GM19025 (cell line): ENCODE data around the gene CFAP20DC.
"Not testable (repeated sequence)": the region's sequence is repeated elsewhere in the genome, so short reads cannot be mapped to it uniquely, and the experiment has no call there.

Experiments used
- ATAC-seq: cut with Tn5 transposase; IDR thresholded peaks from one replicate; pipeline ENCODE4 v1.9.1; 2021; ENCODE audit warnings: mild to moderate bottlenecking, low read depth, moderate library complexity; ENCODE audit not compliant: unreplicated experiment

The CFAP20DC gene

DNA sequence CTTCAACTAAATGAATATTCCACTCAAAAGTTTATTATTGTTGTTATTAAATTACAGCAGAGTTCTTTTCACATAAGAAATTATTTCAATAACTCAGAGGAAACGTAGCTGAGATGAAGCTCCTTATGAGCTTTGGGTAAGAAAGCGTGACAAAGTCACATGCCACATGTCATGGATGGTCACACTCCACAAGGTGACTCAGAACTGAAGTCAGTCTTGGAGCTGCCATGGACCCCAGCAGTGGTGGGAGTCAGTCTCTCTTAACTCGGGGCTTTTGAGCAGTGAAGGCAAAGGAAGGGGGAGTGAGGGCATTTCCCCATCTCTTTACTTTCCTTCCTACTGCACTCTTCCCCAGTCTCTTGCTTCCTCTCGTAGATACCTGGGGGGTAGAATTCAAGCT lies 295.8 kb downstream of the CFAP20DC start:
- ATAC-seq, result peak; percentile 51

DNA sequence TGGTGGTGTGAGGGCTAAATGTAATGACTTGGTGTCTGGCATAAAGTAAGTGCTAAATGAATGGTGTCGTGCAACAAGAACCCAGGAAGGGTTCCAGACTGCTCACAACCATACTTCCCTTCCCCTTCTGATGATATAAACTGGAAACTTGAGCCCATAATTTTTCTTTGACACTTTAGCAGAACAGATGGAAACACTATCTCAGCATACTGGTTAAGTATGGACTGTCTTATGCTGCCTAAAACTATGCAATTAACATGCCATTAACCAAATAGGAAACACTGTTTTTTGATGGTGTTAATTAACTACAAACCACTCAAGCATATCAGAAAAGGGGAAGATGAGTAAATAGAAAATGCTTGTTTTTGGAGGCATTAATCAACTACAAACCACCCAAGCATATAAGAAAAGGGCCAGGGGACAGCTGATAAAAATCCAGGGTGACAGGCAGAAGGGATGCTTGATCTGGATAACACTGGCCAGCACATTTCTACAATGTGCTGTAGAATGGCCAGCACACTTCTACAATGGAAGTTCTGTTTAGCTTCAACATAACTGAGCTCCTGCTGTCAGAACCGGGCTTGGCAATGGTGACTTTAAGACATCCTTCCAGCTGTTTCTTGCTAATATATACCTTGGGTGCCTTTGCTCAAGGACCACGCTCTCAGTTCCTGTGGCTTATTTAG lies 297.8 kb downstream of the CFAP20DC start:
- ATAC-seq, result no peak

DNA sequence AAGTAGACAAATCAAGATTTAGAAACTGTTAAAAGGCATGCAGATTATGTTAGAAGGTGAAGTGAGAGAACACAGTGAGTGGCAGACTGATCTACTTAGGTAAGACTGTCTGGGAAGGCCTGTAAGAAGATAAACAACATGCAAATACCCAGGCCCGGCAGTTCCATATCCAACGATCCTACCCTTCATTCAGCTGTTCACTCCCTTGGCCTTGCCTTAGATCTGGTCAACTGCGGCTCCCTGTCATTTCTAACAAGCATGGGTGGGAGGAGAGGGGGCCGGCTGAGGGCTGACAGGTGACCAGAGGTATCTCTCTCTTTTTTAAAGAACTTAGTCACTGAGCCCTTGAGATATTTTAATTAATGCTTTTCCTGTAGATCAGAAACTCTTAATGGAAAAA lies 298.6 kb downstream of the CFAP20DC start:
- no peak for ATAC-seq

DNA sequence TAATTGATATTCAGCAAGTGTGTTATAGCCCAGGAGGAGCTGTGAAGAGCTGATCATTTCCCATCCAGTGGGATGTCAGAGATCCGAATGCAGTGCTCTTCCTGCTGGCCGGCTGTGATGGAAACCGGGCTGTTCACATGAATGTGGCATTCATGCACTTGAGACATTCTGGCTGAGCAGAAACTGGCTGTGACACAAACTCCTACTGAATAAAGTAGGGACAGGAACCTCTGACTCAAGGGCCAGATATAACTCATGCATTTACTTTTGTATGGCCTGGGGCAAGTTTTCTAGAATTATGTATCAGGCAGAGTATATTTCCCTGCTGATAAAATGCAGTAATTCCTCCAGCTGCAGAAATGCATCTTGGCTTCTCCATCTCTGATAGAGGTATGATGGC lies 299.9 kb downstream of the CFAP20DC start:
- no peak for ATAC-seq

DNA sequence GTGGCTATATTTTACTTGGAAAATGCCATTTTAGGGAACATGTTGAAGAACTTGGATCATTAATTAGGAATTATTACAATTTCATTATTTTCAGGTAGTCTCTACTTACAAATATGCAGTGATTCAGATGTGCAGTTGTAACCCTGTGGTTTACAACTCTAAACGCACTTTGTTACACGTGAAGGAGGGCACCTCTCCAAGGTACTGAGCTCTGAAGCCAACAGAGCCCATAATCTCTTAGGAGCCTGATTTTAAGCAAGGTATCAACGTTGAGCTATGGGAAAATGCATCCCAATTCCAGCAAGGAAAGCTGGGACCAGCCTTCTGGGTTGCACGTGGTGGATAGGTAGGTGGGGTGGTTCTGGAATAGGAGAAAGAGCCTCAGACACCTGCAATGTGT lies 301.8 kb downstream of the CFAP20DC start:
- no peak for ATAC-seq

DNA sequence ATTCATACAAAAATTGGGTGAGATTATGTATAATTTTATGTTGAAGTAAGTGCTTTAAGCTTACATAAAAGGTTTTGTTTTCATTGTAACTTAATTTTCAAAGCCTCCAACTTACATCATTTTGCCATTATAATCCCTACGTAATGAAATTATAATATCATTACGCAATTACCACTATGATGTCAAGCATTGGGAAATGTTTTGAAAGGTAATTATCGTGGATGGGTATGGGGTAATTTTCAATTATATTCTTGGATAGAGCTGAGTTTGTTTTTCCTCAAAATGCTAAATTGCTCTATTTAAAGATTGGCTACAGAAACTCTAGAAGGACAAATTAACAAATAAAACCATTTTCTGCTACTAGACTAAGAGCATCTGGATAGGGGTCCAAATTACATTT lies 303.1 kb downstream of the CFAP20DC start:
- no peak for ATAC-seq

DNA sequence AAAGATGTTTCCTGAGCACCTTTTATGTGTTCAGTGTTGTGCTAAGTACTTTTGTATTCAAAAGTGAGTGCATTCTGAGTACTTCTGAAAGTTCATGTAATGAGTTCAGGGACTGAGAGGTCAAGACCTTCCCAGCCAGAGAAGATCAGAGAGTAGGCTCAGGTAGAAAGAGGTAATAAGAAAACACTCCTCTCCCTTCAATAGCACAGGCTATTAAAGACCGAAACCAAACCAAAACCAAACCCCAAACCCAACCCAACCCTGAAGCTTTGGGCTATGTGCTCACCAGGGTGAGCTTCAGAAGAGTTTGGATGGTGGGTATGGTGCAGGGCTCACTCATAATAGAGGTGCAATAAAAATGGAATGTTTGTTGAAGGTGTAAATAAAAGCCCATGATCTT lies 306.5 kb downstream of the CFAP20DC start:
- ATAC-seq, result no peak

DNA sequence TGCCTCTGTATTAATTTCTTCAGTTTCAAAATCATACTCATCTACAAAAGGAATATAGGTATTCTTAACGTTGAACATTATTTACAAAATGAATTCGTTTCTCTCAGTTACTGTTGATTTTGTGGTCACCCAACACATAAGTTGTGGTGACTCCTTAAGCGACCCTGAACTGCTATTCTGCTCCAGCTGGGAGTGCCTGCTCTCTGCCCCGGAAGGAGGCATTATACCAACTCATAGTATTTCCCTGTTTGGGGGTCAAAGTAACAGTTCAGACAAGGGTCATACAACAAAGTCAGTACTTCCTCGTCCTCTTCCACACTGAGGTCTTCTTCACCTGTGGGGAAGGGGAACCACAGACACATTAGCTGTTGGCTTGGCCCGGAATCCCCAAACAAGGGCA lies 307.6 kb downstream of the CFAP20DC start:
- no peak for ATAC-seq

DNA sequence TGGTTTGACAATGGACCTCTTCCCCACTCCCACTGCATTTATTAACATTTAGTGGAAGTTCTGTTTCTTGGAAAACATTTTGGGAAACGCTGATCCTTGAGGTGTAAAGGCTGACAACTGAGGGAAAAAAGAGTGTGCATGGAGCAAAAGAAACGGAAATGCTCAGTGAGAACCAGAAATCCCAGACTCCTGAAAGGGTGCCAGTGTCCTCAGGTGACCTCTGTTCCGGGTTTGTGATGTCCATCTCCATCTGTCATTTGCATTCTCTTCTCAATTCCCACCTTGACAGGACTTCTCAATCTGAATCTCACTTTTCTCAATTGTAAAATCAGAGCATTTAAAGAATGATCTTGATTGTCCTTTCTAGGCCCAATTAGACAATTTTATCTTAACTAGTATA lies 312.2 kb downstream of the CFAP20DC start:
- no peak for ATAC-seq

DNA sequence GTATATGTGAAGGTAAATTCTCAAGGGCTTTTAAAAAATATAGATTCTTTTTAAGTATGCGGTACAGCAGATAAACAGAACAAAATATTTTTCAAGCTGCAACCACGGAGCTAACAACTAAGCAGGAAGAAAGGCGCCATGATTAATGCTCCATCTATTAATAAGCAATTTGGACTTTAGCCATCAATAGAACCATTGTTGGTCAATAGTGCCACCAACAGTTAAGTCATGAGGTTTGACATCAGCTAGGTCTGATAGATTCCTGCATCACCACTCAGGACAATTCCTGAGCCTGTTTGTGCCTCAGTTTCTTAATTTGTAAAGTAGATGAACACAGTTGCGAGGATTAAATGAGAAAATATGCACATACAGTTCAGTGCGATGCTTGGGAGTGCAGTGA lies 318.2 kb downstream of the CFAP20DC start:
- no peak for ATAC-seq

DNA sequence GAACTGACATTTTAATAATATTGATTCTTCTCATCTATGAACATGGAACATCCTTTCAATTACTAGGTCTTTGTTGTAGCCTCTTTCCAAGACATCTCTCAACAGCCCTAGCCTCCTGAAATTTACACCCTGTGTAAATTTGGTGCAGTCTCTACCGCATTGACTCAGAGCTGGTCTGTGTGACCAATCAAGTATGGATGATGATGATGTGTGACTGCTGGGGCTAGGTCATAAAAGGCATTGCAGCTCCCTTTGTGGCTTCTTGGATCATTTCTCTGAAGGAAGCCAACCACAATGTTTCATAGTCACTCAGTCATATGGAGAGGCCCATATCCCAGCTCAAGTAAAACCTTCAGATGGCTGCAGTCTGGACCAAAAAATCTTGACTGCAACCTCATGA lies 321.1 kb downstream of the CFAP20DC start:
- no peak for ATAC-seq

DNA sequence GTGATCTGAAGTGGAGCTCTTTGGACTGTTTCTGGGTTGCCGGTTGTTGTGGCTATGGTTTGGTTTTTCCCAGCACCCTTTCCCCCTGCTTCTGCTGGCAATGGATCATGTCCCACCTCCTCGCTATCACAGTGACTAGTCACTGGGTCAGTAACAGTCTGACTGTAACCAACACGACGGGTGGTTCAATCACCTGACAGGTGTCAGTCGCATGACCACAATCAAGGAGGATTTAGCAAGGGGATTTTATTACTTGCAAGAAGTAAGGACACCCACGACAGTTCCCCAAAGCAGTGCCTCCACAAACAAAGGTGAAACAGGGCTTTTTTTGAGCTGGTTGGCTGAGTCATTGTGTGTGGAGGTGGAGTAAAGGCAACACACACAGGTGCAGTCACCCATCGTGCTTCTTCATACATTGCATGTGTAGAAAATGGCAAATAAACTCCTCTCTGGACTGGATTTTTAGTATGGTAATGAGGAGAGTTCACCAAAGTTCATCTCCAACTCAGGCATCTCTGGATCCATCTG lies 324.4 kb downstream of the CFAP20DC start:
- no peak for ATAC-seq

DNA sequence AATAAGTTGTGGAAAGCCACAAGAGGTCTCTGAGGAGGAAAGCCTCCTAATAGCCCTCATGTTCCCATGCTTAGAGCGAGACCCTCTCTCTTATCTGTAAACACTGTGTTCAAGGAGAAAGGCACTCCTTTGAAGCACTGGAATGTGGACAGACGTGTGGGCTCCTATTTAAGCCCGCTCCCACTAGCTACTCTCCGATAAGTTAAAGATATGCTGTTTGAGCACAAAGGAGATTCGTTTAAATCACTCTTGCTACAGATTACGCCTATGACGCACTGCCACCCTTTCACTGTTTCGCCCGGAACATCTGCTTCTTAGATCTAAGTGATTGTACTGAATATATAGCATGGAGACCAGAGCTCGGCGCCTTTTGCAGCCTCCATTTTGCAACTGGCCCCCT lies 325.5 kb downstream of the CFAP20DC start:
- ATAC-seq, result no peak

DNA sequence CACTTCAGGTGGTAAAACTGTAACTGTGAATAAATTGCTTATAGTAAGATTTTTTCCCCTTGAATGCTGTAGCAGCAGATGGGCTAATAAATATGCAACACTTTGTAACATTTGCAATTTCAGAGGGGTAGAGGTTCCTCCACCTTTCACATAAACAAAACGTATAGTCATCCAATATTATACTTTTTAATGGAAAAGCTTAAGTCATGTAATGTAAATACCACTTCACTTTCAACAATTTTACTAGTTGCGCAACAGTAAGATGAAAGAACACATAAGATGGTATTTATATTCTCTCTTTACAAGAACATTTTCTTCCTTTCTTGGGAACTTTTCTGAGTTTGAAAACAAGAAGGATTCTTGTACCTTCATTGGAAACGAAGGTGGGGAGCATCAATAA lies 326.7 kb downstream of the CFAP20DC start:
- ATAC-seq, result no peak

DNA sequence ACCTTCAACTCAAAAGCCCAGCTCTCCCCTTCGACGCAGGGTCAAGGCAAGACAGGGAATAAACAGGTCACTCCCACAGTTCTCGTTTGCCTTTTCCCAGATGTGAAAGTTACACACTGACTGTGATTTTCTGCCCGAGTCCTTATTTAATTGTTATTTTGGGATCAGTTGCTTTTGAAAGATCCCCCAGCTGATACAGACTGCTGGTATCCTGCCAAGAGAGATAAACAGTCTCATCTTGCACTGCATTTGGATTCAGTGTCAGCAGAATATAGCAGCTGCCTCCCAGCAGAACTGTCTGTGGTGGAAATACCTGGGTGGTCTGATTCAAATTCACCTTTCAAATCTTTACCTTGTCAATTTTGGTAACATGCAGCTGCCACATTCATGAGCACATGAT lies 327.3 kb downstream of the CFAP20DC start:
- no peak for ATAC-seq

DNA sequence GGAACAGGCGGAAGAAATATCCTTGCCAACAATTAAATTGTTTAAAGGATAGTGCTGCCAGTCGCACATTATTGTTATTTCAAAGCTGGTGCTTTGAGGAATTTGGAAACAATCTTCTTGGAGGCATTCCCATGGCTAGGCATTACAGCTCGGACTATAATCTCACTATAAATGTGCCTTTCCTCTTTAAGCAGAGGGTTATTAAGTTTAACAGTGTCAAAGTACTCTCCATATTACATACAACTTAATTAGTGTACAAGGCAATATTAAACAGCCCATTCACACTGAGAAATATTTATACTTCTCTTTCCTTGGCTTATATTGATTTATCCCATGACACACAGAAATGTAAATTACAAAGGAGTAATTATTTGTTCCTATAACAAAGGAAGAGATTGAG lies 329.3 kb downstream of the CFAP20DC start:
- no peak for ATAC-seq

DNA sequence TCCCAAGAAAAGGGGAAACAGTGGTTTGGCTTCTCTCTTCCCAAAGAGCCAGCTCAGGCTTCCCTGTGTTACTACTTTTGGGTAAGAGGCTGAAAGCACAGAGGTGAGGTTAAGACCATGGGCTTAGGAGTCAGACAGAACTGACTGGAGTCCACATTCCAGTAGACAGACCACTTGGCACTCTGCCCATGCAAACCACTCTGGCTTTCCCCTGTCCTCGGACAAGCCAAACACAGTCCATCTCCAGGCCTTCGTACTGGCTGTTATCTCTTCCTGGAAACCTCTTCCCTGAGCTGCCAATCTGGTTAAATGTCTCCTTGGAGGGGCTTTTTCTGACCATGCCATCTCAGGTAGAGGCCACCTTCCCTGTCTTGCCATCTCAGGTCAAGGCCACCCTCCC lies 330.1 kb downstream of the CFAP20DC start:
- ATAC-seq, result no peak

DNA sequence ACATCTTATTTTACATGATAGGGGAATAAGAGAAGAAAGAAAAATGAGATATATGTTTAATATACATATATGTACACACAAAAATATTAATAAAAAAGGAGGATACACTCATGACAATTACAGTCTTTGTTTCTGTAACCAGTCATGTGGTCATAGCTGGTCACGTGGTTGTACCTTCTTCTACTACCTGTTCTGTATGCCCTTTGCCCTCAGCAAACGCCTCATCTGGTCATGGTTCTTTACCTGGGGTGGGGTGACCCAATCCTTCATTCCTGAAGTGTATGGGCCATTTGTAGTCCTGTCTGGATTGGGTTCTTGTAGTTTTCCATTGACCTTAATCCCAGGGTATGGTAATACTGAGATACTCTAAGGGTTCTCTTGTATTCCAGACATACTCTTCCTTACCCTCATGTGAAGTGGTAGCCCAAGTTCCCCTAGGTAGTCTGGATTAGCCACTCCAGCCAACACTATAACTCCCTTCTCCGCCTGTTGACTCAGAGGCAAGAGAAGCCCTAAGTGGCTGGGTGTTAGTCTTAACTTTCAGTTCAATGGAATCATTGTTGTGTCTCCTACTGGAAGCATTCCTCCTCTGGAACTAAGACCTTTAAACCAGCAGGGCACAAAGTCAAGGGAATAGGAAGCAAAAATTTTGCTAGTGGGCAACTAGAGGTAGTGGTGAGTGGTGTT lies 336.0 kb downstream of the CFAP20DC start:
- ATAC-seq, result no peak

DNA sequence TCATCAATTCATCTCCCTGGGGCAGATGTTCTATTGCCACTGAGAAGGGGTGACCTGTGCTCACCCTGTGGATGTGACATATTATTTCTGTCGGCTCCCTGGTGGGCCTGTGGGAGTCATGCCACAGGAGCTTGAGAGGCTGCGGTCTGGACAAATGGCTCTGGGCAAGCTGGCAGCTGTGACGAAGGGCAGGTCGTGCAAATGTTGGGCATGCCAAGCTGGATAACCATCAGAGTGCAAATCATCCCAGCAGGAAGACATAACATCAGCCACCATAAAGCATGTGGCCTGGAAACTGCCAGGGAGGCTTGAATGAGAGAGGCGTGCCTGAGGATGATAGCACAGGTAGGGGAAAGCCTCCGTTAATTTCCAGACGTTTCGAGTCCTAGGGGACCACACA lies 338.0 kb downstream of the CFAP20DC start:
- ATAC-seq, result no peak

DNA sequence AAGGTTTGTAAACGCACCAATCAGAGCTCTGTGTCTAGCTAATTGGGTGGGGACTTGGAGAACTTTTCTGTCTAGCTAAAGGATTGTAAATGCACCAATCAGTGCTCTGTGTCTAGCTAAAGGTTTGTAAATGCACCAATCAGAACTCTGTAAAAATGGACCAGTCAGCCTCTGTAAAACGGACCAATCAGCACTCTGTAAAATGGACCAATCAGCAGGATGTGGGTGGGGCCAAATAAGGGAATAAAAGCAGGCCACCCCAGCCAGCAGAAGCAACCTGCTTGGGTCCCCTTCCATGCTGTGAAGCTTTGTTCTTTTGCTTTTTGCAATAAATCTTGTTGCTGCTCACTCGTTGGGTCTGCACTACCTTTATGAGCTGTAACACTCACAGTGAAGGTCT lies 340.8 kb downstream of the CFAP20DC start:
- not testable (repeated sequence) for ATAC-seq

DNA sequence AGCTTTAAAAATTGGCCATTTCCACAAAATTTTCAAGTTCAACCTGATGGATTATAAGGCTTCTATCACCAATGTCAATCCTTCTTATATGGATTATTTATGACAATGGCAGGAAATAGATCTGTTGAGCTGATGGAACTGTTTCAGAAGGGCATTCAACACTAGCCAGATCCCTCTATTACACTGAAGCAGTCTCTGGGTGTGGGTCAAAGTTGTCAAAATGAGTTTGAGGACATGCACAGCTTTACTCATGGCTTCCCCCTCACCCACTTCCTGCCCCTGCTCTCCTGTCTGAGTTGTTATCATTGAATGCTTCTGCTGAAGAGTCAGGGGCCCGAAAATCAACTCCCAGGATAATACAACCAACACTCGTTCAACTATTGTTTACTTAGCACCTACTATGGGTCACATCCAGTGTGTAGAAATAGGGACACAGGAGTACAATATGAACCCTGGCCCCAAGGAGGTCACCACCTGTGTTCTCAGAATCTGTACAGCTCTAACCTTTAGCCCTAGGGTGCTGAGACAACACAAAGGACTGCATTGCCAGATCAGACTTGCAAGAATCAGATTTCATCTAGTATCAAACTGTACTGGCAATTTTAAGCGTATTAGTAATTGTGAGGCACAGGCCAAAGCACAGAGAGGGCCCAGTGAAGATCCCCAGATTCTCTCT lies 341.6 kb downstream of the CFAP20DC start:
- no peak for ATAC-seq
